Tibial nerve (tissue), 3 donors: Measurements from ENCODE around the gene TLE7.

Experiments used
- EP300 ChIP-seq, 2 donors: sonication (generic); formaldehyde crosslinking; IDR thresholded peaks; one replicate each; pipeline ENCODE4 v1.6.1; 2017; ENCODE audit warnings: antibody characterized with exemption in 2 of 2, mild to moderate bottlenecking in 1 of 2
- POLR2A ChIP-seq, 2 donors: fragments of 450-650 bp; IDR thresholded peaks; one replicate each; pipeline ENCODE4 v1.6.1; 2017; ENCODE audit warnings: antibody characterized with exemption in 2 of 2, mild to moderate bottlenecking in 2 of 2, moderate library complexity in 2 of 2

DNA sequence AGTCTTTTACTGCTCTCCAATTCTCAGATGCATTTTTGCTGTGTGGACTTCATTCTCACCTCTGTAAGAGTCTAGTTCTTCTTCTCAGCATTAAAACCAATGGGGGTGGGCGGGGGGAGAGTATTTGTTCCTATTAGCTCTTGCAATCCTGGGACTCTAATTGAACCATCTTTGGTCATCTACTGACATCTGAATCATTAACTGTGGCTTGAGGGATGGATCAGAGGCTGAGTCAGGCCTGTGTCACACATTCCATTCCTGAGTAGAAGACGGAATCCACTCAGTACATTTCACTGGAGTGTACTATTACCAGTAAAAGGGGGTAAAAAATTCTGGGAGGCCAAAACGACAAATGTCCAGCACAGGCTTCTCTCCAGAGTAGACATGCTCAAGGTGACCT is 33.0 kb upstream of the TLE7 start:
- TF ChIP-seq POLR2A (IDR thresholded peaks at IDR 0.05) (no peak), EP300 (IDR thresholded peaks at IDR 0.05) (no peak)
